Measurements from ENCODE around the gene EVA1B. TPM values are rescaled to one million over a fixed set of nuclear protein-coding genes. Genes with fewer than 3 reads are reported as not detected.

EVA1B gene
- total and polyA plus RNA-seq, 2 of the 13 experiments (the other 11 are each of a cell fraction or from before 2014, with no cell fraction given), result 3.9 to 6.6 TPM

DNA sequence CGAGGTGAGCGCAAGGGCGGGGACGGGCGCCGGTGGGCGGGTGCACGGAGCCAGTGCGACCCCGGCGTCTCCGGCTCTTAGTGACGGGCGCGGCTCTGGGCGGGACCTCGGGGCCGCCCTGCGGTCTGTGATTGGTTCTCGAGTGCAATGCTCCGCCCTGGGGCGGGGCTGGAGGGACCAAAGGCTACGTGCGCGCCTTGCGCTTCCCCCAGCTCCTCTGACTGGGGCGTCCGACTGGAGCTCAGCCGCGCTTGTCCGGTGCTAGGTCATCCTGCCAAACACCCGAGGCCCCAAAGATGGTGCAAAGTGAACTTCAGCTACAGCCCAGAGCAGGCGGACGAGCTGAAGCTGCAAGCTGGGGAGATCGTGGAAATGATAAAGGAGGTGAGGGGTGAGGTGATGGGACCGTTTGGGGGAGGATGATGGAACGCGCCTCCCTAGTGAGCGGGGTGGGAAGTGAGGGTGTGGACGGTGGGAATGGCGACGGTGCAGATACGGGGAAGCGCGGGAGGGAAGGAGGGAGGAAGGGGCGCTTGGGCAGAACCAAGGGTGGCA is 16.5 kb downstream of the EVA1B start (continued):
- TF ChIP-seq, protein P1, sequence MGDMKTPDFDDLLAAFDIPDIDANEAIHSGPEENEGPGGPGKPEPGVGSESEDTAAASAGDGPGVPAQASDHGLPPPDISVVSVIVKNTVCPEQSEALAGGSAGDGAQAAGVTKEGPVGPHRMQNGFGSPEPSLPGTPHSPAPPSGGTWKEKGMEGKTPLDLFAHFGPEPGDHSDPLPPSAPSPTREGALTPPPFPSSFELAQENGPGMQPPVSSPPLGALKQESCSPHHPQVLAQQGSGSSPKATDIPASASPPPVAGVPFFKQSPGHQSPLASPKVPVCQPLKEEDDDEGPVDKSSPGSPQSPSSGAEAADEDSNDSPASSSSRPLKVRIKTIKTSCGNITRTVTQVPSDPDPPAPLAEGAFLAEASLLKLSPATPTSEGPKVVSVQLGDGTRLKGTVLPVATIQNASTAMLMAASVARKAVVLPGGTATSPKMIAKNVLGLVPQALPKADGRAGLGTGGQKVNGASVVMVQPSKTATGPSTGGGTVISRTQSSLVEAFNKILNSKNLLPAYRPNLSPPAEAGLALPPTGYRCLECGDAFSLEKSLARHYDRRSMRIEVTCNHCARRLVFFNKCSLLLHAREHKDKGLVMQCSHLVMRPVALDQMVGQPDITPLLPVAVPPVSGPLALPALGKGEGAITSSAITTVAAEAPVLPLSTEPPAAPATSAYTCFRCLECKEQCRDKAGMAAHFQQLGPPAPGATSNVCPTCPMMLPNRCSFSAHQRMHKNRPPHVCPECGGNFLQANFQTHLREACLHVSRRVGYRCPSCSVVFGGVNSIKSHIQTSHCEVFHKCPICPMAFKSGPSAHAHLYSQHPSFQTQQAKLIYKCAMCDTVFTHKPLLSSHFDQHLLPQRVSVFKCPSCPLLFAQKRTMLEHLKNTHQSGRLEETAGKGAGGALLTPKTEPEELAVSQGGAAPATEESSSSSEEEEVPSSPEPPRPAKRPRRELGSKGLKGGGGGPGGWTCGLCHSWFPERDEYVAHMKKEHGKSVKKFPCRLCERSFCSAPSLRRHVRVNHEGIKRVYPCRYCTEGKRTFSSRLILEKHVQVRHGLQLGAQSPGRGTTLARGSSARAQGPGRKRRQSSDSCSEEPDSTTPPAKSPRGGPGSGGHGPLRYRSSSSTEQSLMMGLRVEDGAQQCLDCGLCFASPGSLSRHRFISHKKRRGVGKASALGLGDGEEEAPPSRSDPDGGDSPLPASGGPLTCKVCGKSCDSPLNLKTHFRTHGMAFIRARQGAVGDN (CRISPR knock-in tag; IDR thresholded peaks at IDR 0.05), result peak; percentile 73
- TF ChIP-seq PAX8 (CRISPR knock-in tag; IDR thresholded peaks at IDR 0.05; ENCODE audit: borderline replicate concordance), result no peak
- TF ChIP-seq, protein P2, sequence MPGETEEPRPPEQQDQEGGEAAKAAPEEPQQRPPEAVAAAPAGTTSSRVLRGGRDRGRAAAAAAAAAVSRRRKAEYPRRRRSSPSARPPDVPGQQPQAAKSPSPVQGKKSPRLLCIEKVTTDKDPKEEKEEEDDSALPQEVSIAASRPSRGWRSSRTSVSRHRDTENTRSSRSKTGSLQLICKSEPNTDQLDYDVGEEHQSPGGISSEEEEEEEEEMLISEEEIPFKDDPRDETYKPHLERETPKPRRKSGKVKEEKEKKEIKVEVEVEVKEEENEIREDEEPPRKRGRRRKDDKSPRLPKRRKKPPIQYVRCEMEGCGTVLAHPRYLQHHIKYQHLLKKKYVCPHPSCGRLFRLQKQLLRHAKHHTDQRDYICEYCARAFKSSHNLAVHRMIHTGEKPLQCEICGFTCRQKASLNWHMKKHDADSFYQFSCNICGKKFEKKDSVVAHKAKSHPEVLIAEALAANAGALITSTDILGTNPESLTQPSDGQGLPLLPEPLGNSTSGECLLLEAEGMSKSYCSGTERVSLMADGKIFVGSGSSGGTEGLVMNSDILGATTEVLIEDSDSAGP (CRISPR knock-in tag; IDR thresholded peaks at IDR 0.05; ENCODE audit: borderline replicate concordance), result peak; percentile 76
- TF ChIP-seq ZZZ3 (CRISPR knock-in tag; IDR thresholded peaks at IDR 0.05; ENCODE audit: borderline replicate concordance), result no peak
- TF ChIP-seq ZNF614 (CRISPR knock-in tag; IDR thresholded peaks at IDR 0.05; ENCODE audit: borderline replicate concordance), result 0 out of 2 replicates have a peak, but pooled peaks have one; percentile 65
- TF ChIP-seq MAF1 (CRISPR knock-in tag; IDR thresholded peaks at IDR 0.05; ENCODE audit: borderline replicate concordance), result no peak
- TF ChIP-seq GPN1 (CRISPR knock-in tag; IDR thresholded peaks at IDR 0.05; ENCODE audit: borderline replicate concordance), result no peak
- peak; percentile 74 for TF ChIP-seq MEIS1 (CRISPR knock-in tag; IDR thresholded peaks at IDR 0.05; ENCODE audit: borderline replicate concordance)
- TF ChIP-seq SSRP1 (CRISPR knock-in tag; IDR thresholded peaks at IDR 0.05), result no peak
- TF ChIP-seq, protein P3, sequence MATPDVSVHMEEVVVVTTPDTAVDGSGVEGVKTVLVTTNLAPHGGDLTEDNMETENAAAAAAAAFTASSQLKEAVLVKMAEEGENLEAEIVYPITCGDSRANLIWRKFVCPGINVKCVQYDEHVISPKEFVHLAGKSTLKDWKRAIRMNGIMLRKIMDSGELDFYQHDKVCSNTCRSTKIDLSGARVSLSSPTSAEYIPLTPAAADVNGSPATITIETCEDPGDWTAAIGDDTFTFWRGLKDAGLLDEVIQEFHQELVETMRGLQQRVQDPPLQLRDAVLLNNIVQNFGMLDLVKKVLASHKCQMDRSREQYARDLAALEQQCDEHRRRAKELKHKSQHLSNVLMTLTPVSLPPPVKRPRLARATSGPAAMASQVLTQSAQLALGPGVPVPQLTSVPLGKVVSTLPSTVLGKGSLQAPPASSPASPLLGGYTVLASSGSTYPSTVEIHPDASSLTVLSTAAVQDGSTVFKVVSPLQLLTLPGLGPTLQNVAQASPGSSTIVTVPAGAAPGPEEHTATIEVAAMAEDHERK (CRISPR knock-in tag; IDR thresholded peaks at IDR 0.05; ENCODE audit: low read depth), result 0 out of 2 replicates have a peak, but pooled peaks have one; percentile 44
- TF ChIP-seq, protein P4, sequence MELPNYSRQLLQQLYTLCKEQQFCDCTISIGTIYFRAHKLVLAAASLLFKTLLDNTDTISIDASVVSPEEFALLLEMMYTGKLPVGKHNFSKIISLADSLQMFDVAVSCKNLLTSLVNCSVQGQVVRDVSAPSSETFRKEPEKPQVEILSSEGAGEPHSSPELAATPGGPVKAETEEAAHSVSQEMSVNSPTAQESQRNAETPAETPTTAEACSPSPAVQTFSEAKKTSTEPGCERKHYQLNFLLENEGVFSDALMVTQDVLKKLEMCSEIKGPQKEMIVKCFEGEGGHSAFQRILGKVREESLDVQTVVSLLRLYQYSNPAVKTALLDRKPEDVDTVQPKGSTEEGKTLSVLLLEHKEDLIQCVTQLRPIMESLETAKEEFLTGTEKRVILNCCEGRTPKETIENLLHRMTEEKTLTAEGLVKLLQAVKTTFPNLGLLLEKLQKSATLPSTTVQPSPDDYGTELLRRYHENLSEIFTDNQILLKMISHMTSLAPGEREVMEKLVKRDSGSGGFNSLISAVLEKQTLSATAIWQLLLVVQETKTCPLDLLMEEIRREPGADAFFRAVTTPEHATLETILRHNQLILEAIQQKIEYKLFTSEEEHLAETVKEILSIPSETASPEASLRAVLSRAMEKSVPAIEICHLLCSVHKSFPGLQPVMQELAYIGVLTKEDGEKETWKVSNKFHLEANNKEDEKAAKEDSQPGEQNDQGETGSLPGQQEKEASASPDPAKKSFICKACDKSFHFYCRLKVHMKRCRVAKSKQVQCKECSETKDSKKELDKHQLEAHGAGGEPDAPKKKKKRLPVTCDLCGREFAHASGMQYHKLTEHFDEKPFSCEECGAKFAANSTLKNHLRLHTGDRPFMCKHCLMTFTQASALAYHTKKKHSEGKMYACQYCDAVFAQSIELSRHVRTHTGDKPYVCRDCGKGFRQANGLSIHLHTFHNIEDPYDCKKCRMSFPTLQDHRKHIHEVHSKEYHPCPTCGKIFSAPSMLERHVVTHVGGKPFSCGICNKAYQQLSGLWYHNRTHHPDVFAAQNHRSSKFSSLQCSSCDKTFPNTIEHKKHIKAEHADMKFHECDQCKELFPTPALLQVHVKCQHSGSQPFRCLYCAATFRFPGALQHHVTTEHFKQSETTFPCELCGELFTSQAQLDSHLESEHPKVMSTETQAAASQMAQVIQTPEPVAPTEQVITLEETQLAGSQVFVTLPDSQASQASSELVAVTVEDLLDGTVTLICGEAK (IDR thresholded peaks at IDR 0.05), result no peak
- TF ChIP-seq, protein P4 (CRISPR knock-in tag; IDR thresholded peaks at IDR 0.05), result no peak; the same call in 1 of the 2 replicates
- peak; percentile 73; the same call in 1 of the 2 replicates for TF ChIP-seq ZNF792 (CRISPR knock-in tag; IDR thresholded peaks at IDR 0.05)
